Activated T-cell treated with anti-CD3 and anti-CD28 coated beads, Interleukin-2, amount 50 U/mL, for 1 hour (primary cell): ENCODE data around the gene WNT8B.

Experiments
- DNase-seq: peaks from one replicate; pipeline ENCODE4 v3.0.0-alpha.2; 2020

The WNT8B gene

GRCh38 chr10:100519311-100520051 is 56.7 kb downstream of the WNT8B start, which contains the start of gene SEC31B:
TSS of gene SEC31B (minus strand) at chr10:100519861. CDS start at chr10:100516952, 2,909 bp downstream.
- no peak for DNase-seq

GRCh38 chr10:100520811-100521210 is 58.0 kb downstream of the WNT8B start:
- no peak for DNase-seq

GRCh38 chr10:100522107-100522801 is 59.4 kb downstream of the WNT8B start:
- DNase-seq: no peak

- DNase-seq: no peak
Measured at GRCh38 chr10:100522945-100523344, 60.1 kb downstream of the WNT8B start.

GRCh38 chr10:100524206-100524605 is 61.4 kb downstream of the WNT8B start:
- DNase-seq: no peak

- no peak for DNase-seq
Measured at GRCh38 chr10:100524638-100525037, 61.8 kb downstream of the WNT8B start.

GRCh38 chr10:100528123-100528886 is 65.5 kb downstream of the WNT8B start:
- DNase-seq: no peak

- no peak for DNase-seq
Measured at GRCh38 chr10:100528921-100529474, 66.2 kb downstream of the WNT8B start.

GRCh38 chr10:100529475-100530298 is 66.9 kb downstream of the WNT8B start, which contains the start of gene NDUFB8:
TSS of gene NDUFB8 (minus strand) at chr10:100529871. CDS start at chr10:100529851, 20 bp downstream.
- DNase-seq: peak; percentile 86

- DNase-seq: no peak
Measured at GRCh38 chr10:100531761-100532160, 69.0 kb downstream of the WNT8B start.
